Liver (tissue), 9 donors: ENCODE data around the gene DAND5. TPM values are rescaled to one million over a fixed set of nuclear protein-coding genes. Genes with fewer than 3 reads are reported as not detected.

Source experiments
- DNase-seq: peaks from one replicate; pipeline ENCODE4 v3.0.0-alpha.2; 2017; ENCODE audit warnings: low spot score
- H3K27ac ChIP-seq, 2 donors: one replicate each; pipeline ENCODE4 v1.7.0; 2013; ENCODE audit warnings: inconsistent platforms in 2 of 2, low read length in 2 of 2, control low read depth in 1 of 2, low read depth in 1 of 2, mild to moderate bottlenecking in 1 of 2
- H3K27me3 ChIP-seq, 4 donors: one replicate each; pipeline versions ENCODE4 v1.6.1 to v1.7.0; 2013; ENCODE audit warnings: low read length in 3 of 4, inconsistent platforms in 1 of 4, mild to moderate bottlenecking in 1 of 4, moderate library complexity in 1 of 4; ENCODE audit not compliant: control insufficient read depth in 4 of 4, insufficient read depth in 4 of 4
- H3K36me3 ChIP-seq, 4 donors: one replicate each; pipeline versions ENCODE4 v1.6.1 to v1.7.0; 2013; ENCODE audit warnings: low read length in 3 of 4, mild to moderate bottlenecking in 3 of 4, low read depth in 1 of 4, moderate library complexity in 1 of 4; ENCODE audit not compliant: control insufficient read depth in 4 of 4, insufficient read depth in 3 of 4
- H3K4me1 ChIP-seq, 4 donors: one replicate each; pipeline versions ENCODE4 v1.6.1 to v1.7.0; 2013; ENCODE audit warnings: low read length in 3 of 4, mild to moderate bottlenecking in 3 of 4, moderate library complexity in 1 of 4; ENCODE audit not compliant: control insufficient read depth in 4 of 4, insufficient read depth in 4 of 4
- H3K4me3 ChIP-seq, 3 donors: one replicate each; pipeline versions ENCODE4 v1.6.1 to v1.7.0; 2013; ENCODE audit warnings: low read length in 3 of 3, control low read depth in 1 of 3, low read depth in 1 of 3, mild to moderate bottlenecking in 1 of 3
- H3K9ac ChIP-seq, 2 donors: one replicate each; pipeline ENCODE4 v1.7.0; 2013; ENCODE audit warnings: low read length in 2 of 2, mild to moderate bottlenecking in 2 of 2, moderate library complexity in 2 of 2, control low read depth in 1 of 2, low read depth in 1 of 2
- H3K9me3 ChIP-seq, 4 donors: one replicate each; pipeline versions ENCODE4 v1.6.1 to v1.7.0; 2013; ENCODE audit warnings: low read length in 3 of 4; ENCODE audit not compliant: control insufficient read depth in 4 of 4
- ATF3 ChIP-seq: IDR thresholded peaks from 2 replicates; pipeline ENCODE4 v1.6.1; 2016; ENCODE audit warnings: antibody characterized with exemption
- CTCF ChIP-seq: fragments of 150-350 bp; IDR thresholded peaks from 2 replicates; pipeline ENCODE4 v1.5.1; 2017; ENCODE audit warnings: improper control_type of control experiment, low read depth, low read length; ENCODE audit not compliant: missing input control
- EGR1 ChIP-seq, 2 donors: IDR thresholded peaks; 2 replicates each; pipeline ENCODE4 v1.6.1; 2016 to 2018; ENCODE audit warnings: antibody characterized with exemption in 2 of 2, low read depth in 2 of 2
- FOXA1 ChIP-seq: IDR thresholded peaks from 2 replicates; pipeline ENCODE4 v1.6.1; 2016; ENCODE audit warnings: antibody characterized with exemption
- FOXA2 ChIP-seq: IDR thresholded peaks from 2 replicates; pipeline ENCODE4 v1.6.1; 2016; ENCODE audit warnings: antibody characterized with exemption
- GABPA ChIP-seq, 2 donors: IDR thresholded peaks in 1 of 2; conservative IDR thresholded peaks in 1 of 2; 2 replicates each; pipeline ENCODE4 v1.6.1; 2016; ENCODE audit warnings: antibody characterized with exemption in 2 of 2, mild to moderate bottlenecking in 1 of 2, moderate library complexity in 1 of 2
- HNF4A ChIP-seq, 2 donors: conservative IDR thresholded peaks; 2 replicates each; pipeline ENCODE4 v1.6.1; 2016; ENCODE audit warnings: antibody characterized with exemption in 2 of 2, mild to moderate bottlenecking in 2 of 2
- HNF4G ChIP-seq: IDR thresholded peaks from 2 replicates; pipeline ENCODE4 v1.6.1; 2016; ENCODE audit warnings: antibody characterized with exemption
- JUND ChIP-seq, 2 donors: IDR thresholded peaks; 2 replicates each; pipeline ENCODE4 v1.6.1; 2016; ENCODE audit warnings: antibody characterized with exemption in 2 of 2
- MAX ChIP-seq: IDR thresholded peaks from 2 replicates; pipeline ENCODE4 v1.6.1; 2016; ENCODE audit warnings: antibody characterized with exemption
- NR2F2 ChIP-seq: IDR thresholded peaks from 2 replicates; pipeline ENCODE4 v1.6.1; 2016; ENCODE audit warnings: antibody characterized with exemption
- RAD21 ChIP-seq, 2 donors: IDR thresholded peaks; 2 replicates each; pipeline ENCODE4 v1.6.1; 2016; ENCODE audit warnings: antibody characterized with exemption in 2 of 2, mild to moderate bottlenecking in 2 of 2
- REST ChIP-seq: IDR thresholded peaks from 2 replicates; pipeline ENCODE4 v1.6.1; 2016; ENCODE audit warnings: antibody characterized with exemption, mild to moderate bottlenecking
- RXRA ChIP-seq, 2 donors: IDR thresholded peaks; 2 replicates each; pipeline ENCODE4 v1.6.1; 2017 to 2018; ENCODE audit warnings: antibody characterized with exemption in 2 of 2, mild to moderate bottlenecking in 1 of 2
- SP1 ChIP-seq: IDR thresholded peaks from 2 replicates; pipeline ENCODE4 v1.6.1; 2018; ENCODE audit warnings: antibody characterized with exemption, mild to moderate bottlenecking
- TAF1 ChIP-seq: conservative IDR thresholded peaks from 2 replicates; pipeline ENCODE4 v1.6.1; 2016; ENCODE audit warnings: antibody characterized with exemption, mild to moderate bottlenecking
- YY1 ChIP-seq: IDR thresholded peaks from 2 replicates; pipeline ENCODE4 v1.6.1; 2016; ENCODE audit warnings: antibody characterized with exemption, mild to moderate bottlenecking
- ZBTB33 ChIP-seq: IDR thresholded peaks from 2 replicates; pipeline ENCODE4 v1.6.1; 2016; ENCODE audit warnings: antibody characterized with exemption
- WGBS: extraction: QIAGEN DNeasy Blood & Tissue Kit; methylation state at CpG from one replicate; pipeline ENCODE4 v1.1.7; 2013; 5-methylcytosine and 5-hydroxymethylcytosine counted together
- polyA plus RNA-seq, 2 donors: library from polyadenylated mRNA; stranded (reverse) in 1 of 2; unstranded in 1 of 2; fragments of 200-250 nt in 1 of 2; fragments of >200 nt in 1 of 2; fragmentation: Nextera tagmentation in 1 of 2; extraction: Ambion mirVana in 1 of 2; gene quantifications; one replicate each; pipeline versions ENCODE4 v1.2.1 to v1.2.3, GENCODE V29; 2013 to 2015
- total RNA-seq, 2 donors: library from RNA; depleted of rRNA; stranded (reverse); fragments of >200 nt; gene quantifications; one replicate each; pipeline ENCODE4 v1.2.3, GENCODE V29; 2014
- donor health status: healthy.
- donor health status: healthy.
- donor health status: healthy.
- donor health status: healthy.
- donor health status: healthy.

DAND5 gene
- total RNA-seq, result under 1 TPM in 1 of 2 donors, not detected in 1; 0.23 TPM
- polyA plus RNA-seq, result not detected

GRCh38 chr19:12969292-12969988, at the start of gene DAND5:
Gene DAND5, plus strand, starts transcription at chr19:12969576. Its CDS starts 85 bp downstream, at chr19:12969661.
- TF ChIP-seq CTCF (no peak), JUND (IDR thresholded peaks at IDR 0.05) (no peak), RAD21 (IDR thresholded peaks at IDR 0.05) (no peak), RXRA (IDR thresholded peaks at IDR 0.05) (no peak), HNF4G (no peak), FOXA2 (no peak), ZBTB33 (no peak), TAF1 (no peak), SP1 (no peak), HNF4A (conservative IDR thresholded peaks at IDR 0.05) (no peak), YY1 (no peak), FOXA1 (no peak)
- Histone ChIP-seq H3K4me1 (peaks cover 0 to 15% (median 10%) of the 10 kb centered on the region in 4 donors), H3K27ac (no peak within 1 kb of the TSS), H3K36me3 (no peaks in the 10 kb centered on the region), H3K27me3 (no peaks in the 10 kb centered on the region), H3K9ac (no peak within 1 kb of the TSS), H3K4me3 (no peak within 1 kb of the TSS), H3K9me3 (no peaks in the 10 kb centered on the region)
- WGBS, result 56% methylated on average over 14 of the region's 14 CpGs
- DNase-seq, result no peak

GRCh38 chr19:12921047-12921446, 48.3 kb upstream of the DAND5 start:
- DNase-seq, result no peak
- H3K36me3 ChIP-seq, result peaks cover 19 to 32% (median 25%) of the 10 kb centered on the region in 4 donors
- no peak for TF ChIP-seq YY1
- TF ChIP-seq ATF3, result no peak
- TF ChIP-seq JUND (IDR thresholded peaks at IDR 0.05), result no peak
- no peak for TF ChIP-seq MAX
- no peak for TF ChIP-seq FOXA2
- TF ChIP-seq RAD21 (IDR thresholded peaks at IDR 0.05), result no peak
- no peak for TF ChIP-seq EGR1 (IDR thresholded peaks at IDR 0.05; ENCODE audit: low read depth in 2 of 2)
- TF ChIP-seq HNF4G, result no peak
- no peak for TF ChIP-seq SP1
- no peak for TF ChIP-seq CTCF
- TF ChIP-seq RXRA (IDR thresholded peaks at IDR 0.05), result no peak
- no peak for TF ChIP-seq FOXA1
- TF ChIP-seq ZBTB33, result no peak
- no peak for TF ChIP-seq GABPA (IDR thresholded peaks at IDR 0.05 in 1 of 2, conservative IDR thresholded peaks at IDR 0.05 in 1 of 2)
- no peak for TF ChIP-seq REST
- TF ChIP-seq HNF4A (conservative IDR thresholded peaks at IDR 0.05), result no peak
- no peak for TF ChIP-seq TAF1
- TF ChIP-seq NR2F2, result no peak
- no peak overlapping the region for H3K9ac ChIP-seq
- 50% methylated on average over 3 of the region's 3 CpGs for WGBS
- H3K9me3 ChIP-seq, result no peaks in the 10 kb centered on the region
- H3K27ac ChIP-seq, result no peak overlapping the region
- peaks cover 0 to 5% (median 3%) of the 10 kb centered on the region in 4 donors for H3K4me1 ChIP-seq
- no peaks in the 10 kb centered on the region for H3K27me3 ChIP-seq
- H3K4me3 ChIP-seq, result no peak overlapping the region
